ENCODE measurements around the gene TYW1.
"Not testable (repeated sequence)": the region's sequence is repeated elsewhere in the genome, so short reads cannot be mapped to it uniquely, and the experiment has no call there.

The TYW1 gene

DNA sequence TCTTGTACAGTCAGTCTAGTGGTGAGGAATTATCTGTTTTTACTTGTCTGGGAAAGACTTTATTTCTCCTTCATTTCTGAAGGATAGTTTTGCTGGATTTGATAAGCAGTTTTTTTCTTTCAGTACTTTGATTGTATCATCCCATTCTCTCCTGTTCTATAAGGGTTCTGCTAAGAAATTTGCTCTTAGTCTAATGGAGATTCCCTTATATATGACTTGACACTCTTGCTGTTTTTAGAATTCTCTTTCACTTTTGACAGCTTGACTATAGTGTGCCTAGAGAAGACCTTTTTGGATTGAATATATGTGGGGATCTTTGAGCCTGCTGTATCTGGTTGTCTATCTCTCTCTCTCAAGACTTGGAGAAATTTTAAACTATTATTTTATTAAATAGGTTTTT, 157.7 kb downstream of the TYW1 start:
- not testable (repeated sequence) for H3K4me3 ChIP-seq (ENCODE audit: low read length); H3K27me3 ChIP-seq (ENCODE audit: control insufficient read depth, insufficient read depth, low read length); H3K27ac ChIP-seq (ENCODE audit: low read length); H3K9me3 ChIP-seq (ENCODE audit: control insufficient read depth, insufficient read depth, low read length); H3K4me1 ChIP-seq (ENCODE audit: control insufficient read depth, insufficient read depth, low read length); H3K36me3 ChIP-seq (ENCODE audit: control insufficient read depth, insufficient read depth, low read length); DNase-seq (ENCODE audit: low read depth, low spot score)

- not testable (repeated sequence) for DNase-seq (ENCODE audit: low read depth, low spot score); H3K4me1 ChIP-seq (ENCODE audit: control insufficient read depth, insufficient read depth, low read length); H3K27me3 ChIP-seq (ENCODE audit: control insufficient read depth, insufficient read depth, low read length); H3K9me3 ChIP-seq (ENCODE audit: control insufficient read depth, insufficient read depth, low read length); H3K27ac ChIP-seq (ENCODE audit: low read length); H3K4me3 ChIP-seq (ENCODE audit: low read length); H3K36me3 ChIP-seq (ENCODE audit: control insufficient read depth, insufficient read depth, low read length)
- no CpG with 5 or more reads among the region's 7 CpGs for WGBS (ENCODE audit: insufficient coverage, insufficient read length)
These were observed 159.4 kb downstream of the TYW1 start for GRCh38 chr7:67156064-67156463.

DNA sequence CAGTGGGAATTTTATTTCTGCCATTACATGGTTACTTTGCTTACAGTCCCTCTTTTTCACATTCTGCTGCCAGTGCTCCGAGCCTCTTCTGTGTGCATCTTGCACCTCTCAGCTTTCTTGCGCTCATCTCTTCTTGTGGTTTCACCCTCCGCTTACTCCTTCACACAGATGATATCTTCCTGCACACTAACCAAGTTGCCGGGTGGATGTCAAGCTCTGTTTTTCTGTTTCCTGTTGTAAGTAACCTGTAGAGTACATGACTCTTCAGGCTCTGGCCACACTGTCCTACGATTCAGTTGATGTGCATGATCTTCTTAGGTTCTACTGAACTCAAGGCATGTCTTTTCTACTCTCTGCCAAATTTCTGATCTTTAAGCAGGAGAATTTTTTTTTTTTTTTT, 166.7 kb downstream of the TYW1 start:
- H3K27ac ChIP-seq (ENCODE audit: low read length); DNase-seq (ENCODE audit: low read depth, low spot score); H3K9me3 ChIP-seq (ENCODE audit: control insufficient read depth, insufficient read depth, low read length); H3K4me3 ChIP-seq (ENCODE audit: low read length); H3K36me3 ChIP-seq (ENCODE audit: control insufficient read depth, insufficient read depth, low read length); H3K4me1 ChIP-seq (ENCODE audit: control insufficient read depth, insufficient read depth, low read length); H3K27me3 ChIP-seq (ENCODE audit: control insufficient read depth, insufficient read depth, low read length): not testable (repeated sequence)
- WGBS (ENCODE audit: insufficient coverage, insufficient read length), result no CpG with 5 or more reads among the region's 5 CpGs

GRCh38 chr7:67171151-67171550, 174.5 kb downstream of the TYW1 start:
- not testable (repeated sequence) for H3K4me1 ChIP-seq (ENCODE audit: control insufficient read depth, insufficient read depth, low read length); H3K4me3 ChIP-seq (ENCODE audit: low read length); DNase-seq (ENCODE audit: low read depth, low spot score); H3K27me3 ChIP-seq (ENCODE audit: control insufficient read depth, insufficient read depth, low read length); H3K36me3 ChIP-seq (ENCODE audit: control insufficient read depth, insufficient read depth, low read length); H3K9me3 ChIP-seq (ENCODE audit: control insufficient read depth, insufficient read depth, low read length); H3K27ac ChIP-seq (ENCODE audit: low read length)
- WGBS (ENCODE audit: insufficient coverage, insufficient read length), result no CpG with 5 or more reads among the region's 3 CpGs

DNA sequence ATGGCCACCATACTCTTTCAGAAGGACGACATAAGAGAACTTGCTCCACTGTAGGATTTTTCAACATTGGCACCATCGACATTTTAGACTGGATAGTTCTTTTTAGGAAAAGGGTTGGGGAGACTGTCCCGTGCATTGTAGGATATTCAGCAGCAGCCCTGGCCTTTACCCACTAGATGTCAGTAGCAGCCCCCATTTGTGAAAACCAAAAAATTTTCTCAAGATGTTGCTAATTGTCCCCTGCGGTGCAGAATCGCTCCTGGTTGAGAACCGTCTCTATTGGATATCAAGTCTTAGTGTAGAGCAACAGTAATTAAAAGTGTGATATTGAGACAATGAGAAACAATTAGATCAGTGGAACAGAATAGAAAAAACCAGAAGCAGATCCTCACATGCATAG, 180.1 kb downstream of the TYW1 start:
- H3K4me3 ChIP-seq (ENCODE audit: low read length); H3K36me3 ChIP-seq (ENCODE audit: control insufficient read depth, insufficient read depth, low read length); H3K27ac ChIP-seq (ENCODE audit: low read length); H3K27me3 ChIP-seq (ENCODE audit: control insufficient read depth, insufficient read depth, low read length); H3K9me3 ChIP-seq (ENCODE audit: control insufficient read depth, insufficient read depth, low read length); H3K4me1 ChIP-seq (ENCODE audit: control insufficient read depth, insufficient read depth, low read length); DNase-seq (ENCODE audit: low read depth, low spot score): not testable (repeated sequence)
- no CpG with 5 or more reads among the region's 6 CpGs for WGBS (ENCODE audit: insufficient coverage, insufficient read length)

DNA sequence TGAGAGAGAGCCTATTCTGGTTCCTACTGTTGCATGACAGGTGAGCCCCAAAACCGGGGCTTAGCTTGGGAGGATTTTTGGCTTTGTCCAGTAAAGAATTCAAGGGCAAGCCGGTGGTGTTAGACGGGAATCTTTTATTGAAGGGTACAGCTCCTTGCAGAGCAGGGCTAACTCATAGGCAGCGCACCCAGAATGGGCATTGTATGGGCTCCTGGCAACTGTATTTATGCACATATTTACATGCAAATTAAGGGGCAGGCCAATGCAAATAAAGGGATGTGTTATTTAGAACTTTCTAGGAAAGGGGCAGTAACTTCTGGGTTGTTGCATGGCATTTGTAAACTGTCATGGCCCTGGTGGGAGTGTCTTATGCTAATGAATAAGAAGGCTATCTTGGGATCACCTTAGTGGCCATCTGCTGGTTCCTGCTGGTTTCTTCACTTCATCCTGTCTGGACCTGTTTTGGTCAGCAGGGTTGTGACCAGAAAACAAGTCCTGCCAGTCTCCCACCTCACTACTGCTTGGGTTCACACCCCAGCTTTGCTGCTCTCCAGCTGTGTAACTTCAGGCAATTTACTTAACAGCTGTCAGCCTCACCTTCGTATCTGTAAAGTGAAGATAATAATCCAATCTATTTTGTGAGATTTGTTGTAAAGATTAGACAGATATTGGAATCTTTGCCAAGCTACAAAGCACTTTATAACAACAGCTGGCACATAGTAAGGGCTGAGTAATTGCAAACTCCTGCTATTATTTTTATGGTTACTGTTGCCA, 182.5 kb downstream of the TYW1 start:
- not testable (repeated sequence) for H3K9me3 ChIP-seq (ENCODE audit: control insufficient read depth, insufficient read depth, low read length); H3K27ac ChIP-seq (ENCODE audit: low read length); H3K4me3 ChIP-seq (ENCODE audit: low read length); H3K27me3 ChIP-seq (ENCODE audit: control insufficient read depth, insufficient read depth, low read length); H3K36me3 ChIP-seq (ENCODE audit: control insufficient read depth, insufficient read depth, low read length); H3K4me1 ChIP-seq (ENCODE audit: control insufficient read depth, insufficient read depth, low read length); DNase-seq (ENCODE audit: low read depth, low spot score)
- no CpG with 5 or more reads among the region's 5 CpGs for WGBS (ENCODE audit: insufficient coverage, insufficient read length)

GRCh38 chr7:67182956-67183750, 186.5 kb downstream of the TYW1 start:
- not testable (repeated sequence) for DNase-seq (ENCODE audit: low read depth, low spot score); H3K36me3 ChIP-seq (ENCODE audit: control insufficient read depth, insufficient read depth, low read length); H3K4me3 ChIP-seq (ENCODE audit: low read length); H3K27ac ChIP-seq (ENCODE audit: low read length); H3K9me3 ChIP-seq (ENCODE audit: control insufficient read depth, insufficient read depth, low read length); H3K4me1 ChIP-seq (ENCODE audit: control insufficient read depth, insufficient read depth, low read length); H3K27me3 ChIP-seq (ENCODE audit: control insufficient read depth, insufficient read depth, low read length)
- WGBS (ENCODE audit: insufficient coverage, insufficient read length), result no CpG with 5 or more reads among the region's 17 CpGs

DNA sequence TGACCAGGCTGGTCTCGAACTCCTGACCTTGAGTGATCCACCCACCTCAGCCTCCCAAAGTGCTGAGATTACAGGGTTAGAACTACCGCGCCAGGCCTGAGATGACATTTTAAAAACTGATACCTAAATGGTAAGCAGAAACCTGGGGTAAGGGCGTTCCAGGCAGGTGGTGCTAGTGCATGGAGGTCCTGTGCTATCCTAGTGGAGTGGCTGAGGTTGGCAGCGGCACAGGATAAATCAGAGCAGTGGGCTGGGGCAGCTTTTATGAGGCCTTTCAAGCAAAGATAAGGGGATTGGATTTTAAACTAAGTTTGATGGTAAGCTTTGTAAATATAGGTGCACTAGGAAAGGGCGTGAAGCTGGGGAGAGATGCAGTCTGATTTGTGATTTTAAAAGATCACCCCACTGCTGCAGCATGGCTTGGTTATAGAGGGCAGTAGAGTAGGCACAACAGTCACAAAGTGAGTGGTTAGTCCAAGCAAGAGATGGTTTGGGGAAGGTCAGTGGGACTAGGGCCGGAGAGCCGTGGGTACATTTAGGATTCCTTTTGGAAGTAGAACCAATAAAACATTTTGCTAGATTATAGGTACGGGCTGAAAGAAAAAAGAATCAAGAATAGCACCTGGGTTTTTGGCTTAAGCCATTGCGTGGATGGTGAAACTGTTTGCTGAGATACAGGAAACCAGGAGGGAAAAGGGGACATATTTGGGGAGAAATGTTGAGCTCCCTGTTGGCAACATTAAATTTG, 188.5 kb downstream of the TYW1 start:
- H3K4me3 ChIP-seq (ENCODE audit: low read length); DNase-seq (ENCODE audit: low read depth, low spot score); H3K4me1 ChIP-seq (ENCODE audit: control insufficient read depth, insufficient read depth, low read length); H3K36me3 ChIP-seq (ENCODE audit: control insufficient read depth, insufficient read depth, low read length); H3K9me3 ChIP-seq (ENCODE audit: control insufficient read depth, insufficient read depth, low read length); H3K27ac ChIP-seq (ENCODE audit: low read length); H3K27me3 ChIP-seq (ENCODE audit: control insufficient read depth, insufficient read depth, low read length): not testable (repeated sequence)
- no CpG with 5 or more reads among the region's 10 CpGs for WGBS (ENCODE audit: insufficient coverage, insufficient read length)

DNA sequence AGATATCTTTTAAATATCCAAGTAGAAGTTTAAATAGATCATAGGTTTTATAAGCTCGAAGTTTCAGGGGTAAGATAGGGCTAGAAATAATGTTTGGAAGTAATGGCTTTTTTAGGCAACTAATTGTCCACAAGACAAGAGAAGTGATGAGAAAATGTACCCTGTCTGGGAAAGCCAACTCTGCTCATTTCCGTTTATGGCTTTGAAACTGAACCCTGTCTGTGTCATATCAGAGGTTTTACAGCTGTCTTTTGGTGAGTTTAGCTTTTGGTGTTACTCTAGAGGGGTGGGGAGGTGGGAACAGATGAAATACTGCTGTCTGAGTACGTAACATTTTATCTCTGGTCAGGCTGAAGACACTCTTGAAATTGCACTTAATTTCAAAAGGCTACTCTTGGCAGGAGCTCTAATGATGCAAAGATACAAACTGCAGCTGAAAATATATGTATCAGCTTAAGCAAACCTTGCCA, 189.1 kb downstream of the TYW1 start:
- not testable (repeated sequence) for H3K27ac ChIP-seq (ENCODE audit: low read length); H3K4me1 ChIP-seq (ENCODE audit: control insufficient read depth, insufficient read depth, low read length); H3K9me3 ChIP-seq (ENCODE audit: control insufficient read depth, insufficient read depth, low read length); DNase-seq (ENCODE audit: low read depth, low spot score); H3K27me3 ChIP-seq (ENCODE audit: control insufficient read depth, insufficient read depth, low read length); H3K36me3 ChIP-seq (ENCODE audit: control insufficient read depth, insufficient read depth, low read length); H3K4me3 ChIP-seq (ENCODE audit: low read length)
- no CpG with 5 or more reads among the region's 3 CpGs for WGBS (ENCODE audit: insufficient coverage, insufficient read length)

DNA sequence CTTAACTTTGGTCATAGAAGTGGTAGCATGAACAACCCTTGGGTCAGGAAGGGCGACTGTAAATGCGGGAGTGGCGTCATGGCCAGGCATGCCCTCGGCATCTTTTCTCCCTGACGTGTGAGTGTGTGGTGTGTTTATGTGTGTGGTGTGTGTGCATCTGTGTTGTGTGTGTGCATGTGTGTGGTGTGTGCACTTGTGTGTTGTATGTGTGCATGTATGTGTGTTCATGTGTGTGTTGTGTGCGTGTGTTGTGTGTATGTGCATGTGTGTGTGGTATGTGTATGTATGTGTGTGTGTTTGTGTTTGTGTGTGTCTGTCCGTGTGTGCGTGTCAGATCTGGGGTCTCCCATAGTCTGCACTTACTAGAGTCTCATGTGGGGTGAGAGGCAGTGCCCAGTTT, 192.5 kb downstream of the TYW1 start:
- not testable (repeated sequence) for DNase-seq (ENCODE audit: low read depth, low spot score); H3K4me3 ChIP-seq (ENCODE audit: low read length); H3K36me3 ChIP-seq (ENCODE audit: control insufficient read depth, insufficient read depth, low read length); H3K27ac ChIP-seq (ENCODE audit: low read length); H3K27me3 ChIP-seq (ENCODE audit: control insufficient read depth, insufficient read depth, low read length); H3K4me1 ChIP-seq (ENCODE audit: control insufficient read depth, insufficient read depth, low read length); H3K9me3 ChIP-seq (ENCODE audit: control insufficient read depth, insufficient read depth, low read length)
- no CpG with 5 or more reads among the region's 8 CpGs for WGBS (ENCODE audit: insufficient coverage, insufficient read length)
